OCI-LY7 (cell line): ENCODE results near the gene RPL39L. TPM values are rescaled to one million over a fixed set of nuclear protein-coding genes. Genes with fewer than 3 reads are reported as not detected.
A peak's percentile ranks its signal among the peaks of the same experiment; 100 is the strongest.

ENCODE experiments used
- BruUV-seq: library from RNA; stranded (reverse); fragments of 400-500 nt; replicated peaks from 2 replicates; lab custom pipeline; 2021; lab: Mats Ljungman, UMichigan
- CTCF ChIA-PET: fragments of 300-600 bp; sonication (Branson Sonifier 250); formaldehyde crosslinking; loops from one replicate; lab custom pipeline; 2022; ENCODE audit warnings: antibody characterized with exemption; ENCODE audit not compliant: unreplicated experiment; lab: Charles Lee
- POLR2A ChIA-PET: fragments of 300-600 bp; sonication (Branson Sonifier 250); formaldehyde crosslinking; loops from one replicate; lab custom pipeline; 2022; ENCODE audit warnings: antibody characterized with exemption; lab: Charles Lee
- DNase-seq: peaks from one replicate; pipeline ENCODE4 v3.0.0-alpha.2; 2015; ENCODE audit warnings: low spot score
- H2AFZ ChIP-seq: fragments of 200-600 bp; sonication (generic), shearing (Covaris generic); 2 replicates; pipeline ENCODE4 v1.6.1; 2014; ENCODE audit warnings: mild to moderate bottlenecking, antibody characterized with exemption, low read length, moderate library complexity
- H3K27ac ChIP-seq: fragments of 200-600 bp; sonication (generic); 2 replicates; pipeline ENCODE4 v1.5.1; 2014; ENCODE audit warnings: mixed run types, low read depth, mild to moderate bottlenecking, moderate library complexity, low read length, inconsistent platforms; ENCODE audit not compliant: poor library complexity, severe bottlenecking
- H3K36me3 ChIP-seq: fragments of 200-600 bp; sonication (generic); 2 replicates; pipeline ENCODE4 v1.6.1; 2014; ENCODE audit warnings: mild to moderate bottlenecking, antibody characterized with exemption, low read length, moderate library complexity, mixed read lengths; ENCODE audit not compliant: insufficient read depth
- H3K4me1 ChIP-seq: fragments of 200-600 bp; sonication (generic); 2 replicates; pipeline ENCODE4 v1.5.1; 2014; ENCODE audit warnings: mild to moderate bottlenecking, low read length; ENCODE audit not compliant: insufficient read depth, poor library complexity, severe bottlenecking
- H3K4me2 ChIP-seq: fragments of 200-600 bp; sonication (generic); 2 replicates; pipeline ENCODE4 v1.6.1; 2014; ENCODE audit warnings: mild to moderate bottlenecking, low read length
- H3K4me3 ChIP-seq: fragments of 200-600 bp; sonication (generic); 2 replicates; pipeline ENCODE4 v1.5.1; 2014; ENCODE audit warnings: mild to moderate bottlenecking, low read depth, low read length; ENCODE audit not compliant: poor library complexity, severe bottlenecking
- H3K79me2 ChIP-seq: fragments of 200-600 bp; sonication (generic); 2 replicates; pipeline ENCODE4 v1.6.1; 2016; ENCODE audit warnings: low read depth, mild to moderate bottlenecking, low read length, moderate library complexity, mixed read lengths; ENCODE audit not compliant: insufficient read depth
- H3K9me2 ChIP-seq: fragments of 200-600 bp; sonication (generic); 2 replicates; pipeline ENCODE4 v1.6.1; 2016; ENCODE audit warnings: mild to moderate bottlenecking, low read length, mixed read lengths; ENCODE audit not compliant: insufficient read depth
- H3K9me3 ChIP-seq: fragments of 200-600 bp; sonication (generic); 2 replicates; pipeline ENCODE4 v1.6.1; 2014; ENCODE audit warnings: mild to moderate bottlenecking, mixed run types, low read length, mixed read lengths
- H4K20me1 ChIP-seq: fragments of 200-600 bp; sonication (generic); 2 replicates; pipeline ENCODE4 v1.6.1; 2014; ENCODE audit warnings: mild to moderate bottlenecking, antibody characterized with exemption, low read length, moderate library complexity, mixed read lengths; ENCODE audit not compliant: insufficient read depth
- EZH2phosphoT487 ChIP-seq: fragments of 200-600 bp; sonication (generic); IDR thresholded peaks from 2 replicates; pipeline ENCODE4 v1.6.1; 2018; ENCODE audit warnings: low read depth, borderline replicate concordance, mild to moderate bottlenecking, mixed run types, antibody characterized with exemption, low read length, moderate library complexity, mixed read lengths
- intact Hi-C: fragments of 100-400 bp; cut with micrococcal nuclease; formaldehyde crosslinking; loops from one replicate; pipeline ENCODE4 v1.10.0; 2022; ENCODE audit not compliant: unreplicated experiment
- total RNA-seq, 2 experiments: library from RNA; depleted of rRNA in 1 of 2; stranded (reverse); fragments of >200 nt in 1 of 2; shearing (Covaris generic) in 1 of 2; gene quantifications; 2 replicates each; pipeline ENCODE4 v1.2.3, GENCODE V29; 2014 to 2022
- TF ChIP-seq, protein P1 (sequence below): fragments of 200-600 bp; sonication (generic); conservative IDR thresholded peaks from 2 replicates; pipeline ENCODE4 v1.5.1; 2014; ENCODE audit warnings: mild to moderate bottlenecking, antibody characterized with exemption, low read length, moderate library complexity, mixed read lengths

The RPL39L gene
- total RNA-seq, 2 experiments from 2014 or later: 46.5 to 79.2 TPM

DNA sequence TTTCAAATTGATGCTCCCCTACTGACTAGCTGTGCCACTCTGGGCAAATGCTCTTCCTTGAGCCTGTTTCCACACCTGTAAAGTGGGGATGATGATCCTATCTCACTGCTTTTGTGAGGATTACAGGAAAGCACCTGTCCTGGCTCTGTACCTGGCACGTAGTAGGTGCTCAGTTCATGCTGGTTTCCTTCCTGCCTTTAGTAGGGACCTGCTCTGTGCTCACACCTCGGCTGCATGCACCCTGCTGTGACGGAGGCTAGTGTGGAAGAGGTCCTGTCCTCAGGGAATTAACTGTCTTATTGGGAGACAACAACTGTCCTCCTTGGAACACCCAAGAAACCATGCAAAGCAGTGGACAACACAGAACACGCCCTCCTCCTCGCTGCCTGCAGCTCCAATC lies 61.8 kb downstream of the RPL39L start:
- Histone ChIP-seq H3K79me2 (peaks cover 8% of the 10 kb centered on the region; the same call in 1 of the 2 replicates), H3K27ac (no peak overlapping the region), H3K36me3 (peaks cover 74% of the 10 kb centered on the region), H3K4me2 (no peak overlapping the region), H4K20me1 (0 out of 2 replicates have a peak, but pooled peaks cover 4% of the 10 kb centered on the region), H3K4me3 (no peak overlapping the region), H2AFZ (no peak overlapping the region), H3K4me1 (peaks cover 10% of the 10 kb centered on the region), H3K9me3 (no peaks in the 10 kb centered on the region), H3K9me2 (no peaks in the 10 kb centered on the region)
- intact Hi-C loops: no loop called here
- BruUV-seq: no TSS peak
- ChIA-PET POLR2A (no interaction called here), CTCF (no interaction called here)
- no peak for TF ChIP-seq EZH2phosphoT487
- TF ChIP-seq, protein P1, sequence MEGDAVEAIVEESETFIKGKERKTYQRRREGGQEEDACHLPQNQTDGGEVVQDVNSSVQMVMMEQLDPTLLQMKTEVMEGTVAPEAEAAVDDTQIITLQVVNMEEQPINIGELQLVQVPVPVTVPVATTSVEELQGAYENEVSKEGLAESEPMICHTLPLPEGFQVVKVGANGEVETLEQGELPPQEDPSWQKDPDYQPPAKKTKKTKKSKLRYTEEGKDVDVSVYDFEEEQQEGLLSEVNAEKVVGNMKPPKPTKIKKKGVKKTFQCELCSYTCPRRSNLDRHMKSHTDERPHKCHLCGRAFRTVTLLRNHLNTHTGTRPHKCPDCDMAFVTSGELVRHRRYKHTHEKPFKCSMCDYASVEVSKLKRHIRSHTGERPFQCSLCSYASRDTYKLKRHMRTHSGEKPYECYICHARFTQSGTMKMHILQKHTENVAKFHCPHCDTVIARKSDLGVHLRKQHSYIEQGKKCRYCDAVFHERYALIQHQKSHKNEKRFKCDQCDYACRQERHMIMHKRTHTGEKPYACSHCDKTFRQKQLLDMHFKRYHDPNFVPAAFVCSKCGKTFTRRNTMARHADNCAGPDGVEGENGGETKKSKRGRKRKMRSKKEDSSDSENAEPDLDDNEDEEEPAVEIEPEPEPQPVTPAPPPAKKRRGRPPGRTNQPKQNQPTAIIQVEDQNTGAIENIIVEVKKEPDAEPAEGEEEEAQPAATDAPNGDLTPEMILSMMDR: no peak
- DNase-seq: no peak

DNA sequence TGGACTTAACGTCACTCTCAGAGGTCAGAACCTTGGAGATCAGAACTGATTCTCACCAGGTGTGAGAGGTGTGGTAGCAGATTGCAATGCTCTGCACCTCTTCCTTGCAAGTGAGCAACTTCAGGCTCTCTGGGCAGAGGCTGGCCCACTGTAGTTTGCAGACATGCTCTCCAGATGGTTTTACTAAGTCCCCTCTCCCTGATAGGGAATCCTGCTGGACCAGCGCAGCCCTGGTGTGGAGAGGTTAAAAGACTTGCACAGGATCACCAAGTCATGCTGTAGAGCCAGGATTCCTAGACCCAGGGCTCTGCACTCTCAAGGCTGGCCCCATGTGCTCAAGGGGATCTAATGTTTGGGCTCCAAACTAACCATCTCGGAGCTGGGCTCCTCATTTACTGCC lies 62.2 kb downstream of the RPL39L start:
- peak overlapping the region; percentile 7 for H3K27ac ChIP-seq

DNA sequence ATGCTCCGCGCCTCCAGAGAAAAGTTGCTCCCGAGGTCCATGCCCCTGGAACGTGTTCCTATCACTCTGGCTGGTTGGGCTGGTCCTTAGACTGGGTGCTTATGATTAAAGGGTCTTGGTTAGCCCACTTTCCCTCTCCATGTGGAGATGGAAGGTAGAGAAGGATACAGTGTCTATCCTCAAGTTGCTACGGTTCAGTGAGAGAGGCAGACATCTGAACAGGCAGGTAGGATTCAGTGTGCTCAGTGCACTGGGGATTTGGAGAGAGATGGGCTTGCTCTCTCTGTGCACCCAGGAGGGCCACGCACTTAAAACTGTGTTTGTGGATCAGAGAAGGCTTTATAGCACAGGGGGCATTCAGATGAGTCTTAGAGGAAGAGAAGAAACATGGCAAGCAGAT lies 63.0 kb downstream of the RPL39L start:
- intact Hi-C loops: no loop called here
- DNase-seq: no peak
- Histone ChIP-seq H3K4me2 (no peak overlapping the region), H3K79me2 (peaks cover 18% of the 10 kb centered on the region; the same call in 1 of the 2 replicates), H3K36me3 (peaks cover 87% of the 10 kb centered on the region), H3K4me1 (peaks cover 22% of the 10 kb centered on the region), H3K27ac (peak overlapping the region; percentile 7), H3K4me3 (no peak overlapping the region), H3K9me3 (no peaks in the 10 kb centered on the region), H3K9me2 (no peaks in the 10 kb centered on the region), H4K20me1 (0 out of 2 replicates have a peak, but pooled peaks cover 4% of the 10 kb centered on the region), H2AFZ (no peak overlapping the region)
- no TSS peak for BruUV-seq
- TF ChIP-seq EZH2phosphoT487: no peak
- TF ChIP-seq, protein P1: no peak
- CTCF ChIA-PET: no interaction called here
- POLR2A ChIA-PET: interaction anchor here (1.2 kb wide), 1 partner anchor 74 kb away, joined by 3 read pairs; no protein-coding TSS in a partner anchor

More for the DNA sequence above, 62.2 kb downstream of the RPL39L start:
- peaks cover 79% of the 10 kb centered on the region for H3K36me3 ChIP-seq
- ChIA-PET CTCF (no interaction called here), POLR2A (no interaction called here)
- H2AFZ ChIP-seq: no peak overlapping the region
- peaks cover 15% of the 10 kb centered on the region for H3K4me1 ChIP-seq
- 0 out of 2 replicates have a peak, but pooled peaks cover 4% of the 10 kb centered on the region for H4K20me1 ChIP-seq
- H3K9me3 ChIP-seq: no peaks in the 10 kb centered on the region
- intact Hi-C loops: no loop called here
- H3K79me2 ChIP-seq: peaks cover 12% of the 10 kb centered on the region; the same call in 1 of the 2 replicates
- no peak overlapping the region for H3K4me2 ChIP-seq
- TF ChIP-seq, protein P1: no peak
- TF ChIP-seq EZH2phosphoT487: no peak
- BruUV-seq: no TSS peak
- DNase-seq: no peak
- H3K4me3 ChIP-seq: no peak overlapping the region
- no peaks in the 10 kb centered on the region for H3K9me2 ChIP-seq
